Measurements from ENCODE around the gene SERTAD4. TPM values are rescaled to one million over a fixed set of nuclear protein-coding genes. Genes with fewer than 3 reads are reported as not detected.

Gene SERTAD4
- total RNA-seq, 1 donor from 2014 or later = not detected

DNA sequence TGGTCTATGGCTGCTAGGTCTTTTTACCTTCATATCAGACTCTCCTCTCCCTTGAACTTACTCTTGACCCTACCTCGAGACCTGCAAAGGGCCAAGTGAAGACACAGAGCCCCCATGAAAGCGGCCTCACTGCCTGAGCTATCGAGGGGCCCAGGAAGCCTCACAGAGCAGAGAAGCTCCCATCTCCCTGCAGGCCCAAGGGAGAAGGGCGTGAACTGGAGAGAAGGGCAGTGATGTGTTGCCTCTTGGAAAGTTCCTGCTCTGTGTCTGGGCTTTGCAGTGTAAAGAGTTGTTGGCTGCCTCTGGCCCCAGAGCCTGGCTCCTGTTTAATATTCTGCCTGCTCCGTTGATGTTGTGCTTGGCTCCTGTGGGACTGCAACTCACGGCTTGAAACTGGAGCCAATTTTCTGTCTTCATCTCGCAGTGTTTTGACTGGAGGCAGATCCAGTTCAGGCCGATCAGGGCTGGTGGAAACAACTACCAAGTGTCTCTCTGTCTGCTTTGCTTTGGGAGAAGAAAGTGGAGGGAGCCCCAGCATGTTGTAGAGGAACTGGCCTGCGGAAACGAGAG, 4.3 kb downstream of the SERTAD4 start:
- DNase-seq (ENCODE audit: low spot score) = no peak
- peaks cover 65% of the 10 kb centered on the region for H3K27me3 Mint-ChIP-seq (ENCODE audit: low read depth)
- H3K4me3 Mint-ChIP-seq (ENCODE audit: low read depth) = no peak overlapping the region
- H3K4me1 Mint-ChIP-seq (ENCODE audit: low read depth) = peaks cover 8% of the 10 kb centered on the region
- H3K9me3 Mint-ChIP-seq = no peaks in the 10 kb centered on the region
- no peaks in the 10 kb centered on the region for H3K36me3 Mint-ChIP-seq (ENCODE audit: low read depth)
- intact Hi-C loops (cut with micrococcal nuclease) = no loop called here
- H3K27ac Mint-ChIP-seq = no peak overlapping the region

DNA sequence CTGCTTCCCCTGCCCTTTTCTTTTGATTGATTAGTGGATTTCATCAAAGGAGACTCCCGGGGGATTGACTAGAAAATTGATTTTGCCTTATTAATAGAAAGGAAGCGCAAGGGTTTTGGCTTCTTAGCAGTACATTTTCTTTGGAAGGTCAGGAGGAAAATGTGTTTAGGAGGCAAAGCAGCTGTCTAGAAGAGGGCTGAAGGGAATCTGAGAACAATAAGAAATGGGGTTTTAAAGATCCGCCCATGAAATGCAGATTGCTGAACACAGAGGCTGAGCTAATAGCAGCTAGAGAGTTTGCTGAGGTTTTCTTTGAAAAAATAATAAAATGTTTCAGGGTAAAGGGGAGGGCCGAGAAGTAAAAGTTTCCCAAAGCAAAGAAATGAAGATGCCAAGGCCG, 4.9 kb downstream of the SERTAD4 start:
- Mint-ChIP-seq H3K4me1 (ENCODE audit: low read depth) (peaks cover 4% of the 10 kb centered on the region), H3K27me3 (ENCODE audit: low read depth) (peaks cover 67% of the 10 kb centered on the region), H3K36me3 (ENCODE audit: low read depth) (no peaks in the 10 kb centered on the region), H3K27ac (no peak overlapping the region), H3K4me3 (ENCODE audit: low read depth) (no peak overlapping the region), H3K9me3 (no peaks in the 10 kb centered on the region)
- intact Hi-C loops (cut with micrococcal nuclease) = no loop called here
- no peak for DNase-seq (ENCODE audit: low spot score)

DNA sequence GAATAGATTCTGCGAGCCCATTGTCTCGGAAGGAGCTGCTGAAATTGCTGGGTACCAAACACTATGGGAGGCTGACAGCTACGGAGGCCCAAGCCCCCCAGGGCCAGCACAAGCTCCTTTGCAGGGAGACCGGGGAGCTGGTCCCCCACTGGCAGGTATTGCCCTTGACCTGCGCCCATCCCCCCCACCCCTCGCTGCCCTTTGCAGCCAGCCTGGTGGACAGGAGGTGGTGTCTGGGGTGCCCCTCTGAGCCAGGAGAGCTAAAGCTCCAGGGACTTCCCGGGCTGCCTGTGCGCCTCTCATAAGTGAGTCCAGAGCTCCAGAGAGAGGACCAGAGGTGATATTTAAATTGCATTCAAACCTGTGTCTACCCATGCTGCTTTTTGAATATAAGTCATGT, 5.4 kb downstream of the SERTAD4 start:
- no peaks in the 10 kb centered on the region for H3K9me3 Mint-ChIP-seq
- peaks cover 71% of the 10 kb centered on the region for H3K27me3 Mint-ChIP-seq (ENCODE audit: low read depth)
- no peak for DNase-seq (ENCODE audit: low spot score)
- H3K4me1 Mint-ChIP-seq (ENCODE audit: low read depth) = peaks cover 4% of the 10 kb centered on the region
- H3K4me3 Mint-ChIP-seq (ENCODE audit: low read depth) = no peak overlapping the region
- no peaks in the 10 kb centered on the region for H3K36me3 Mint-ChIP-seq (ENCODE audit: low read depth)
- H3K27ac Mint-ChIP-seq = no peak overlapping the region
- intact Hi-C loops (cut with micrococcal nuclease) = no loop called here

DNA sequence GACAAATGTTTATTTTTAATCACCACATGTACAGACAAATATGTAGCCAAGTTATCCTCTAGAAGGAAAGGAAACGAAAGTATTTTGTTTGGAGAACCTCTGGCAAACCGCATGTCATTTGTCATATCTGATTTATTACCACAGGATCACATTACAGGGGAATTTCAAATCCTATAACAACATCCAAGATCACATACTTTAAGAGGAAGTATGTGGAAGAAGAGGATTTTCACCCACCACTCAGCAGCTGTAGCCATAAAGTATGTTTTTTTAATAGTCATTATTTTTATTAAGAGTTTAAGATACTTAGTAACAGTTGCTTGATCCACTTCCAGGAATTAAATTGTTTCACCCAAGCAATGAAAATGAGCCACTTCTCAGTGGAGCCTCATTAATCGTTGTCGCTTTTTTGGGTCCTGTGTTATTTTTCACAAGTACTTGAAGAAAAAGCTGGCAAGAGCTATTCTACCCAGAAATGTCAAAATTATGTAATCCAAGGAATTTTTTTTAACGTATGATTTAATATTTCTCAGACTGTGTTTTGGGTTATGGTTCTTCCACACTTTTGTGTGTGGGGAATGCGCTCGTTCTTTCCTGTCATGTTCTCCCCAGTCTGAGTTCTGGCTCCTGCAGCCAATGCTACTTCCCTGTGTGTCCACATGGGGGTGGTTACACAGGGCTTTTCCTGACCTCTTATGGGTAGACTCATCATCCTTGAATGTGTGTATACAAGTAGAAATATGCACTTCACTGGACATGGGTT, 6.9 kb downstream of the SERTAD4 start:
- Mint-ChIP-seq H3K27ac (no peak overlapping the region), H3K27me3 (ENCODE audit: low read depth) (peaks cover 72% of the 10 kb centered on the region), H3K9me3 (no peaks in the 10 kb centered on the region), H3K4me3 (ENCODE audit: low read depth) (no peak overlapping the region), H3K4me1 (ENCODE audit: low read depth) (no peaks in the 10 kb centered on the region), H3K36me3 (ENCODE audit: low read depth) (no peaks in the 10 kb centered on the region)
- intact Hi-C loops (cut with micrococcal nuclease) = no loop called here
- no peak for DNase-seq (ENCODE audit: low spot score)

DNA sequence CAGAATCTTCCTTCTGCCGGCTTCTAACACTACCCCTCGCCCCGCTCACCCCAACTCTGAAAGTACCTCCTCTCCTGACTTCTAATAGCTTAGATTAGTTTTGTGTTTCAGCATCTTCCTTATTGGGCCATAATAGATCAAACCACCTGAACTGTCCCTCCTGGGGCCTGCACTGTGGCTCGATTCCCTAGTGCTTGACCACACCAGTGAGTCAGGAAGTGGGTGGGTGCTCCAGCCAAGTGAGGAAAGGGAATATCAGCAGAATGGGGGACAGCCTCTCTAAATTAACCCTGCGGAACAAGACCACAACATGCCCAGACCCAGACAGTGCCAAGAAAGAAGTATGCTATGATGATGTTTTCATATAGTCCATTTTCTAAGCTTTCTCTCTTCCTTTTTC, 8.5 kb downstream of the SERTAD4 start:
- intact Hi-C loops (cut with micrococcal nuclease) = no loop called here
- peaks cover 70% of the 10 kb centered on the region for H3K27me3 Mint-ChIP-seq (ENCODE audit: low read depth)
- no peak for DNase-seq (ENCODE audit: low spot score)
- no peaks in the 10 kb centered on the region for H3K36me3 Mint-ChIP-seq (ENCODE audit: low read depth)
- no peak overlapping the region for H3K27ac Mint-ChIP-seq
- no peak overlapping the region for H3K4me3 Mint-ChIP-seq (ENCODE audit: low read depth)
- H3K9me3 Mint-ChIP-seq = no peaks in the 10 kb centered on the region
- peaks cover under 1% of the 10 kb centered on the region for H3K4me1 Mint-ChIP-seq (ENCODE audit: low read depth)

DNA sequence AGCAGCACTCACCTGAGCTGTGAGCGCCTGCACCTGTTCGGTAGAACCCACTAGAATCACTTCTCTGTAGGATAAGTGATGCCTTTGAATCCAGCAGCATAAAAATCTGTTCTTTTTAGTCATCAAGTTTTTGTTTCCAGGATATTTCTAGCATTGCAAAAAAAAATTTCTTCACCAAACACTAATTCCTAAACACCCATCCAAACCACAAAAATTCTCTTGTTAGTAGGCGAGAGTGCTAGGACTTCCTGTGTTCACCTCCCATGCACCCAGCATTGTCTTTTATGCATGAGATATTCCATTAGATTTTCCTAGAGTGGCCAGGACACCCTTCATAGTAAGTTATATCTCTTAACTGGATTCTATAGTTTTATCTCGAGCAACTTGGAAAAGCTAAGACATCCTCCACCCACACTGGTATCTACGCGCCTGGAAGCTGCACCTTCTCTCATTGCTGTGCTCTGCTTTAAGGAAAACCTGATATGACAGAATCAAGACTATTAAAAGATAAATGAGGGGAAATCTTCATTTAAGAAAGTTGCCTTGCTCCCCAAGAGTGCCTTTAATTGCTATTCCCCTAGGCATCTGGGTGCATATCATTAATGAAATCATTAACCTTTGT, 12.3 kb downstream of the SERTAD4 start:
- H3K36me3 Mint-ChIP-seq (ENCODE audit: low read depth) = no peaks in the 10 kb centered on the region
- peaks cover 9% of the 10 kb centered on the region for H3K4me1 Mint-ChIP-seq (ENCODE audit: low read depth)
- DNase-seq (ENCODE audit: low spot score) = no peak
- no peak overlapping the region for H3K27ac Mint-ChIP-seq
- peaks cover 74% of the 10 kb centered on the region for H3K27me3 Mint-ChIP-seq (ENCODE audit: low read depth)
- no peaks in the 10 kb centered on the region for H3K9me3 Mint-ChIP-seq
- no peak overlapping the region for H3K4me3 Mint-ChIP-seq (ENCODE audit: low read depth)
- intact Hi-C loops (cut with micrococcal nuclease) = no loop called here

DNA sequence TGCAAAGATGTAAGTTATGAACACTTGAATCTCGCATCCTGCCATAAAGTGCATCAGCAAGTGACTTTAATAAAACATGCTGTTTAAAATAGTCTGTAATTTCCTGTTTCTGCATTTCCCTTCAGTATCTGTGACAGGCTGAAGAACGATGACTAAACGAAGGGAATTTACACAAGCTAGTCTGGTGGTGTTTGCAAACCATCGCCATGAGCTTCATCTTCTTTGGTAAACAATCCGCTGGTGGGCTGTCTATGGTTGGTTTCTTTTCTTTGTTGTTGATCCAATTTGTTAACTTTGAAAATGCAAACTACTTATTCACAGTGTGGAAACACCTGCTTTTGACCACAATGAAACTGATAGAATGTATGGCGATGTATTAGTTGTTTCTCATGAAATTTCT, 13.9 kb downstream of the SERTAD4 start:
- H3K9me3 Mint-ChIP-seq = no peaks in the 10 kb centered on the region
- peaks cover 12% of the 10 kb centered on the region for H3K4me1 Mint-ChIP-seq (ENCODE audit: low read depth)
- intact Hi-C loops (cut with micrococcal nuclease) = no loop called here
- no peak overlapping the region for H3K4me3 Mint-ChIP-seq (ENCODE audit: low read depth)
- peaks cover 71% of the 10 kb centered on the region for H3K27me3 Mint-ChIP-seq (ENCODE audit: low read depth)
- no peak overlapping the region for H3K27ac Mint-ChIP-seq
- no peaks in the 10 kb centered on the region for H3K36me3 Mint-ChIP-seq (ENCODE audit: low read depth)
- DNase-seq (ENCODE audit: low spot score) = no peak

DNA sequence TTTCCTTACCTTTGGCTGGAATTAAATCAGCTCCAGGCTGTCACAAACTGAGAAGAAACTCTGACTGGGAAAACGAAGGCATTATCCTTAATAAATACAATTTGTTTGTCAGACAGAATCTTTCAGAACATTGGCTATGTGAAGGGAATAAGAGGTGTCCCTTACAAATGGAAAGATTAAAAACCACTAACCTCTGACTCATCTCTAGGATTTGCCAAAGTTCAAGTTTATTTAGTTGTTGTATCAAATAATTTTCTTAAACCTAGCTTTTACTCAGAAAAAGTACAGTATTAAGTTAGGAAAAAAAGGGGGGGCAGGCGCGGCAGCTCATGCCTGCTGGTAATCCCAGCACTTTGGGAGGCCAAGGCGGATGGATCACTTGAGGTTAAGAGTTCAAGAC, 15.7 kb downstream of the SERTAD4 start:
- Mint-ChIP-seq H3K27ac (no peak overlapping the region), H3K4me3 (ENCODE audit: low read depth) (no peak overlapping the region), H3K9me3 (no peaks in the 10 kb centered on the region), H3K27me3 (ENCODE audit: low read depth) (peaks cover 66% of the 10 kb centered on the region), H3K4me1 (ENCODE audit: low read depth) (peaks cover 14% of the 10 kb centered on the region), H3K36me3 (ENCODE audit: low read depth) (no peaks in the 10 kb centered on the region)
- intact Hi-C loops (cut with micrococcal nuclease) = no loop called here
- DNase-seq (ENCODE audit: low spot score) = no peak

DNA sequence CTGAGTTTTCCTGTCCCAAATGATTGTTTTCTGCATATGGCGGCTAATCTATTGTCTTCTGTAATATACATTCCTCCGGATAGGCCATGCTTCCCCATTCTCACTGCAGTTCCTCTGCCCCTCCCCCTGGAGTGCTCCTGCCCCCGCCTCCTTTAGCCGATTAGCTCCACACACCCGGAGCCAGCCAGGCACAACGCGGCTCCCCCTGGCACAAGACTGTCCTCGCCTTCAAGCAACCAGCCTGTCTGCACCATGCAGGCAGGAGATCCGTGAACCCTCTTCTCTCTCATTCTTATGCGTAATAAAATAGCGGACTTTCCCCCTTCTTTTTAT, 18.0 kb downstream of the SERTAD4 start:
- H3K36me3 Mint-ChIP-seq (ENCODE audit: low read depth) = no peaks in the 10 kb centered on the region
- H3K27me3 Mint-ChIP-seq (ENCODE audit: low read depth) = peaks cover 71% of the 10 kb centered on the region
- no peaks in the 10 kb centered on the region for H3K9me3 Mint-ChIP-seq
- intact Hi-C loops (cut with micrococcal nuclease) = no loop called here
- H3K4me1 Mint-ChIP-seq (ENCODE audit: low read depth) = peaks cover 14% of the 10 kb centered on the region
- no peak for DNase-seq (ENCODE audit: low spot score)
- no peak overlapping the region for H3K27ac Mint-ChIP-seq
- H3K4me3 Mint-ChIP-seq (ENCODE audit: low read depth) = no peak overlapping the region

DNA sequence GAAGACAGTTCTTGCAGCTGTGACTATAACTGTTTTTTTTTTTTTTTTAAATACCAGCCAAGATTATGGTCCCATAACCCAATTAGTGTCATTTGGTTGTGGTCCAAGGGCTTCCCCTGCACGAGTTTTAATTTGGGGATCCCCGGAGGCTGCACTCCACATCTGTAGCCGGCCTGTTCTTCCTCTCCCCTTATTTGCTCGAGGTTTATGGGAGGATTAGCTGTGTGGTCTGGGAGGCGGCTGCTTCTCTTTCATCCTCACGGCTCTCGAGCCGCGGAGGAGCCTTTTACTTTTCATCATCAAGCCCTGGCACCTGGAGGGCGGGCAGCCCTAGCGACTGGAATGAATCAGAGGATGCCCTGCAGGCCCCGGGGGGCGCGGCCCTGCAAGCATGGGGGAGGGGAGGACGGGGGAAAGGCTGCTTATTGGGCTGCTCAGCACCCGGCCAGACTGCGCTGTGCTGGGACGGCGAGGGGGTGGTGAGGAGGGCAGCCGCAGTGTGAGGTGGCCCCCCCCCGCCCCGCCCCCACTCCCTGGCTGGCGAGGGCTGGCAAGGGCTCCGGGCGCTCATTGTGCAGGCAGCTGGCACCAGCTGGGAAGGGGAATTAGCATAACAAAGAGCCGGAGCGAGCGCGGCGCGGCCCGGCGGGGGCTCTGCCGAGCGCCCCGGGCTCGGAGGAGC, 18.5 kb downstream of the SERTAD4 start:
- H3K4me3 Mint-ChIP-seq (ENCODE audit: low read depth) = no peak overlapping the region
- DNase-seq (ENCODE audit: low spot score) = no peak
- no peak overlapping the region for H3K27ac Mint-ChIP-seq
- H3K4me1 Mint-ChIP-seq (ENCODE audit: low read depth) = peaks cover 13% of the 10 kb centered on the region
- H3K36me3 Mint-ChIP-seq (ENCODE audit: low read depth) = no peaks in the 10 kb centered on the region
- H3K27me3 Mint-ChIP-seq (ENCODE audit: low read depth) = peaks cover 73% of the 10 kb centered on the region
- H3K9me3 Mint-ChIP-seq = no peaks in the 10 kb centered on the region
- intact Hi-C loops (cut with micrococcal nuclease) = no loop called here

DNA sequence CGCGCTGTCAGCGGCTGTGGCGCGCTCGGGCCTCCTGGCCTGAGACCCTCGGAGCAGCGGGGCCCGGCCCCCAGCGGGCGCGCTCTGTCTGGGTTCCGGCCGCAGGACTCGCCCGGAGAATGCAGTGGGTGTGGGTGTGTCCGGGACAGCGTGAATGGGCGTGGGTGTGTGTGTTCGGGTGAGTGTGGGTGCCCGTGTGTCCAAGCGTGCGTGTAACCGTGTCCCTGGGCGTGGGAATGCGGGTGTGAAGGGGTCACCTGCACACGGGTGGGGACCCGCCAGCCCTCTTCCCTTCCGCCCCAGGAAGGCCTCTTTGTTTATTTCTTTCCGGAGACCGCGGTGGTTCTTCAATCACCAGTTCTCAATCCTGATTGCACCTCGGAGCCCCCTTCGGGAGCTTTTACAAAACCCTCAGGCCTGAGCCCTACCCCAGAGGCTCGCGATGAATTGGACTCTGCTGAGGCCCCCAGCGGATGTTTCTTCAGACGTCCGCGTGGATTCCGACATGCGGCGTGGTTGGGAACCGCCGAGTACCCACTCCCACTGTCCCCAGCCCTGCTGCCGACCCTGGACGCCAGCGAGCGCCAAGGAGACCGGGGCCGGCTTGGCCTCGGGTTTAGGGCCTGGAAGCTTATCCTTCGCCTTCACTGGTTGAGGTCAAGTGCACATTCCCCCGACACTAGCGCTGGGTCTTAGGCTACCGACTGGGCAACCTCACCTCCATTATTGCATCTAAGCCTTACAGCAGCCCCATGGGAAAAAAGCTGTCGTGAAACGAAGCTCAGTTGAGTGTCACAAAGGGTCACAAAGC, 19.3 kb downstream of the SERTAD4 start:
- no peak for DNase-seq (ENCODE audit: low spot score)
- Mint-ChIP-seq H3K27me3 (ENCODE audit: low read depth) (peaks cover 66% of the 10 kb centered on the region), H3K36me3 (ENCODE audit: low read depth) (no peaks in the 10 kb centered on the region), H3K9me3 (no peaks in the 10 kb centered on the region), H3K4me3 (ENCODE audit: low read depth) (no peak overlapping the region), H3K27ac (no peak overlapping the region), H3K4me1 (ENCODE audit: low read depth) (peaks cover 6% of the 10 kb centered on the region)
- intact Hi-C loops (cut with micrococcal nuclease) = loop anchor here (2.0 kb wide), 1 partner anchor 17 kb away; no protein-coding TSS in a partner anchor

DNA sequence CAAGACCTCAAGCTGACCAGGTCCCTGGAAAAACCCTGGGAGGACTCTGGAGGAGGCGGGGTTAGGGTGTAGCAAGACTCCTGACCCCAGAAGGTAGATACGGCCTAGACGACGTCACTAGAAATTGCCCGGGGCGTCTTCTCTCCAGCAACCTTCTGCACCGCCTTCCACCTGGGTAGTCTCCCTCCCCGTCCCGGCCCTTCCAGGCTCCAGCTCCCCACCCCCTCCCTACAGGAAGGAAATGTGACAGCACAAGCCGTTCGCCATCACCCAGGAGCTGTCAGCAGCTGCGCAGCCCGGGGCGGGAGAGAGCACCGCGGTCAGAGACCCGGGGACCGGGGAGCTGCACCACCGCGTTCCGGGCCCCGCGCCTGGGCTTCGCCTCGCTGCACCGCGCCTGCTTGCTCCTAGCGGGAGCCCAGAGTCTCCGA, 20.0 kb downstream of the SERTAD4 start:
- intact Hi-C loops (cut with micrococcal nuclease) = loop anchor here (2.0 kb wide), 1 partner anchor 18 kb away; no protein-coding TSS in a partner anchor
- no peak for DNase-seq (ENCODE audit: low spot score)
- Mint-ChIP-seq H3K36me3 (ENCODE audit: low read depth) (no peaks in the 10 kb centered on the region), H3K27me3 (ENCODE audit: low read depth) (peaks cover 58% of the 10 kb centered on the region), H3K4me1 (ENCODE audit: low read depth) (peaks cover 5% of the 10 kb centered on the region), H3K27ac (no peak overlapping the region), H3K9me3 (no peaks in the 10 kb centered on the region), H3K4me3 (ENCODE audit: low read depth) (no peak overlapping the region)
